Measurements from ENCODE around the gene ENKD1.

The ENKD1 gene

DNA sequence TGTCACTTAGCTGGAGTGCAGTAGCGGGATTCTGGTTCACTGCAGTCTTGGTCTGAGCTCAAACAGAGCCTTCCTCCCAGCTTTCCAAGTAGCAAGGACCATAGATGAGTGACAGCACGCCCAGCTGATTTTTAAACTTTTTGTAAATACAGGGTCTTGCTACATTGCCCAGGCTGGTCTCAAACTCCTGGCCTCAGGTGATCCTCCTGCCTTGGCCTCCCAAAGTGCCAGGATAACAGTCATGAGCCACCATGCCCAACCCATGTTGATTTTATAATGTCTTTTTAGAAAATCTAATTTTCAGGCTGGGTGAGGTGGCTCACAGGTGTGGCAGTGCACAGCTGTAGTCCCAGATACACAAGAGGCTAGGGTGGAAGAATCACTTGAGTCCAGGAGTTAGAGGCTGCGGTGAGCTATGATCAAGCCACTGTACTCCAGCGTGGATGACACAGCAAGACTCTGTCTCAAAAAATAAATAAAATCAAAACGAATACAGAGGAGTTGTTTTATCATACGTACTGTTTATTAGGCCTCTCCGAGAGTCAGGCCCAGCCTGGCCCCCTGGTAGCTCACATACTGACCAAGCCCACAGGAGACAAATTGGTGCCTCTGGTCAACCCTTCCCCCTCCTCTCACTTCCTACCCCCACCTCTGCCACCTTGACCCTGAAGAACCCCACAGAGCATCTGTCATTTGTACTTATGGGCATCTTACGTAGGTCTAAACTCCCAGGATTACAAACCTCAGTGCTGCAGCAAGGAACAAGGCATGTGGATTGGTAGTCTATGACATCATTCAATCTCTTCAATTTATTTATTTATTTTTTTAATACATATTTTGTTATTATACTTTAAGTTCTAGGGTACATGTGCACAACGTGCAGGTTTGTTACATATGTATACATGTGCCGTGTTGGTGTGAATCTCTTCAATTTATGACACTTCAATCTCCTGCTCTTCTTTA lies 13.7 kb upstream of the ENKD1 start:
- TF ChIP-seq, protein P1, sequence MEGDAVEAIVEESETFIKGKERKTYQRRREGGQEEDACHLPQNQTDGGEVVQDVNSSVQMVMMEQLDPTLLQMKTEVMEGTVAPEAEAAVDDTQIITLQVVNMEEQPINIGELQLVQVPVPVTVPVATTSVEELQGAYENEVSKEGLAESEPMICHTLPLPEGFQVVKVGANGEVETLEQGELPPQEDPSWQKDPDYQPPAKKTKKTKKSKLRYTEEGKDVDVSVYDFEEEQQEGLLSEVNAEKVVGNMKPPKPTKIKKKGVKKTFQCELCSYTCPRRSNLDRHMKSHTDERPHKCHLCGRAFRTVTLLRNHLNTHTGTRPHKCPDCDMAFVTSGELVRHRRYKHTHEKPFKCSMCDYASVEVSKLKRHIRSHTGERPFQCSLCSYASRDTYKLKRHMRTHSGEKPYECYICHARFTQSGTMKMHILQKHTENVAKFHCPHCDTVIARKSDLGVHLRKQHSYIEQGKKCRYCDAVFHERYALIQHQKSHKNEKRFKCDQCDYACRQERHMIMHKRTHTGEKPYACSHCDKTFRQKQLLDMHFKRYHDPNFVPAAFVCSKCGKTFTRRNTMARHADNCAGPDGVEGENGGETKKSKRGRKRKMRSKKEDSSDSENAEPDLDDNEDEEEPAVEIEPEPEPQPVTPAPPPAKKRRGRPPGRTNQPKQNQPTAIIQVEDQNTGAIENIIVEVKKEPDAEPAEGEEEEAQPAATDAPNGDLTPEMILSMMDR (IDR thresholded peaks at IDR 0.05; ENCODE audit: low read depth, low read length, missing control alignments): no peak
- no peak overlapping the region for H3K4me3 ChIP-seq (ENCODE audit: low read depth, low read length)
- in situ Hi-C loops (cut with HindIII; ENCODE audit: low sequenced_read_pairs): no loop called here
- no peak for DNase-seq (ENCODE audit: low read depth)

DNA sequence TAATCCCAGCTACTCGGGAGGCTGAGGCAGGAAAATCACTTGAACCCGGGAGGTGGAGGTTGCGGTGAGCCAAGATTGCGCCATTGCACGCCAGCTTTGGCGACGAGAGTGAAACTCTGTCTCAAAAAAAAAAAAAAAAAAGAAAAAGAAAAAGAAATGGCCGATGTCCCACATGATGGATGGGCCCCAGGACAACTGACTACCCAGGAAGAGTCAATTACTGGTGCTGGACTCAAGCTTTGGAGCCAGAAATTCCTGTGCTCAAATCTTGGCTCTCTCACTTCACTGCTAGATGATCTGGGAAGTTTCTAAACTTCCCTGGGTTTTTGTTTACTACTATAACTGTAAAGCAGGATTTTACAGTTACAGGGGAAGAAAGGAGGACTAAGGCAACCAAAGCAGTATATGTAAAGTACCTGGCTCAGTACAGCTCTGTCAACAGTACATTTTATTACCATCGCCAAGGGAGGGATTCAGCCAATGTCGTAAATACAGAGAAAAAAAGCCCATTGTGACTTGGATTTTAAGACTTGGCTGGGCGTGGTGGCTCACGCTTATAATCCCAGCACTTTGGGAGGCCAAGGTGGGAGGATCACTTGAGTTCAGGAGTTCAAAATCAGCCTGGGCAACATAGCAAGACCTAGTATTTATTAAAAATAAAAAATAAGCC lies 11.9 kb upstream of the ENKD1 start:
- no peak for DNase-seq (ENCODE audit: low read depth)
- no peak overlapping the region for H3K4me3 ChIP-seq (ENCODE audit: low read depth, low read length)
- in situ Hi-C loops (cut with HindIII; ENCODE audit: low sequenced_read_pairs): no loop called here
- TF ChIP-seq, protein P1 (IDR thresholded peaks at IDR 0.05; ENCODE audit: low read depth, low read length, missing control alignments): no peak

DNA sequence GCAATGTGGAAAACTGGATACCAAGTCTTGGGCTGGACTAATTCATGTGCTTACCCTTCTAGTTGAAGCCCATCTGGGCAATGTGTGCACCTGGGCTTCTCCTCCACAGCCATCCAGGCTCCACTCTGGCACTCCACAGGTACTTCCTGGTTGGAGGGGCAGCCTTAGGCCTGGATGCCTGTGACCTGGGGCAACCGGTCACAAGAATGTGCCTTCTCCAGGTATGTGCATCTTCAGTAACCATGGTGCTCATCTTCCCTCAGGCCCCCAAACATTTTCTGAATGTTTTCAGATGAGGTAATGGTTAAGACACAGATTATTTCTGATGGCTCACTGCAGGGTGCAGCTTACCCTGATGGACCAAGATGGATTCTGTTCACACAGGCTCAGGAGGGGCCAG lies 11.2 kb upstream of the ENKD1 start:
- TF ChIP-seq, protein P1 (IDR thresholded peaks at IDR 0.05; ENCODE audit: low read depth, low read length, missing control alignments): no peak
- H3K4me3 ChIP-seq (ENCODE audit: low read depth, low read length): no peak overlapping the region
- DNase-seq (ENCODE audit: low read depth): no peak
- in situ Hi-C loops (cut with HindIII; ENCODE audit: low sequenced_read_pairs): no loop called here

DNA sequence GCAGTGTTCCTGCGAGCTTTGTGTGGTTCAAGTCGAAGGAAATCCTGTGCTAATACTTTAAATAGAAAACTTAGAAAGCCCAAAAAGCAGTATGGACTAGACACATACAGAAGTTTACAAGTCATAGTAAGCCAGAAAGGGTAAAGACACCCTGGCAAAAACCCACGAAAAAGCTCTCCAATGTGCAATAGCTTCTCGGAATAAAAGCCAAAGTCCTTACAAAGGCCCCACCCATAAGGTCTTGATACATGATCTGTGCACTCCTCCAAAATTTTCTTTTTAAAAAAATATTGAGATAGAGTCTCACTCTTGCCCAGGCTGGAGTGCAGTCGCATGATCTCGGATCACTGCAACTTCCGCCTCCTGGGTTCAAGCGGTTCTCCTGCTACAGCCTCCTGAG lies 10.4 kb upstream of the ENKD1 start:
- TF ChIP-seq, protein P1 (IDR thresholded peaks at IDR 0.05; ENCODE audit: low read depth, low read length, missing control alignments): no peak
- no peak overlapping the region for H3K4me3 ChIP-seq (ENCODE audit: low read depth, low read length)
- DNase-seq (ENCODE audit: low read depth): no peak
- in situ Hi-C loops (cut with HindIII; ENCODE audit: low sequenced_read_pairs): no loop called here

DNA sequence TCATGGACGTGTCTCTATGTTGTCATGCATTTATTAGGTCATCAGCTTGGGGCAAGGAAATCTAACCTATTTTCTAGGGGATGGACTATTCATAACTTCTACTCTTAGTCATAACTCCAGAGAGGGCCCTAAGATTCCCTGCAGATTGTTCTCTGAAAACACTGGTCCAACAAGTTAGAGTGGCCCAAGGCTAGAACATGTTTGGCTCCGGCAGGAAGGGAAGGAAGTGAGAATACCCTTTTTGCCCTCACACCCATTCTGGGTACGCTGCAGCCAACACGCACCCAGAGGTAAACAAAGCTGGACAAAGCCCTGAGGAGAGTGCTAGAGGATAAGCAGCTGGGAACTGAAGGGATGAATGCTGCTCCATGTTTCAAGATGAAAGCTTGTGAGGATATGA lies 10.0 kb upstream of the ENKD1 start:
- in situ Hi-C loops (cut with HindIII; ENCODE audit: low sequenced_read_pairs): no loop called here
- TF ChIP-seq, protein P1 (IDR thresholded peaks at IDR 0.05; ENCODE audit: low read depth, low read length, missing control alignments): no peak
- H3K4me3 ChIP-seq (ENCODE audit: low read depth, low read length): no peak overlapping the region
- no peak for DNase-seq (ENCODE audit: low read depth)

DNA sequence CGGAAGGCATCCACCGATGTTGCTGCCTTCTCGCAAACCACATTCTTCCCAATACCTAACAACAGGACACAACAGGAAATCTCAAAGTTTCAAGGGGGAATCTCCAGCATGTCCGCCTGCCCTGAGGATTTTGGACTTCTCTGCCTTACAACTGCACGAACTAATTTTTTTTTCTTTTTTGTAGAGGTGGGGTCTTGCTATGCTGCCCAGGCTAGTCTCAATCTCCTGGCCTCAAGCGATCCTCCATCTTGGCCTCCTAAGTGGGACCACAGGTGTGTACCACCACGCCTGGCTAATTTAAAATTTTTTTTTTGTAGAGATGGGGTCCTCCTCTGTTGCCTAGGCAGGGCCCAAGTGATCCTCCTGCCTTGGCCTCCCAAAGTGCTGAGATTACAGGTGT lies 9.4 kb upstream of the ENKD1 start:
- DNase-seq (ENCODE audit: low read depth): no peak
- TF ChIP-seq, protein P1 (IDR thresholded peaks at IDR 0.05; ENCODE audit: low read depth, low read length, missing control alignments): no peak
- in situ Hi-C loops (cut with HindIII; ENCODE audit: low sequenced_read_pairs): no loop called here

More for the DNA sequence above, 9.4 kb upstream of the ENKD1 start:
- no peak overlapping the region for H3K4me3 ChIP-seq (ENCODE audit: low read depth, low read length)
